ENCODE measurements around the gene PARN.

DNA sequence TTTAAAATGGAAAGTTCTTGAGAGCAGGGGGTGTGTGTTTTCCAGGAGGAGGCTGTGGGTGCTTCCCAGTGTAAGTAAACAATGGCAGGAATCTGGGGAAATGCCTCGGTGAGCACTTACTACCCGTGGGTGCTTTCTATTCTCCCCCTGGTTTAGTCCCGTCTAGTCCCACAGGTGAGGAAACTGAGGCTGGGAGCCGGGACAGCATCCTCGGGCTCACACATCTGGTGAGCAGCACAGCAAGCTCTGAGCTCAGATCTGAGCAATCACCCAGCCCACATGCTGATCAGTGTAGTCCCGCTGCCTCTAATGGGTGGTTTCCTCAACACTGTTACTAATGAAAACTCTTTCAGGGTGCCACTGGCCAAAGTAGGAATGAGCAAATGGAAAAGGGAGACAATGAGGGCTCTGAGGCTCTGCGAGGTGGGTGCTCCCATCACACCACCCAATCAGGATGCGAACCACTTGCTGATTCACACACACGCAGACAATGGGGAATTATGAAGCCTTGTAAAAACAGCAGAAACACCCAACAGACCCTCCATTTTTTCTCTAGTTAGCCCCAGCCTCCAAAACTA lies 202.6 kb downstream of the PARN start:
- TF ChIP-seq POLR2A (IDR thresholded peaks at IDR 0.05) (no peak), EP300 (IDR thresholded peaks at IDR 0.05) (no peak)
- TF ChIP-seq, protein P1, sequence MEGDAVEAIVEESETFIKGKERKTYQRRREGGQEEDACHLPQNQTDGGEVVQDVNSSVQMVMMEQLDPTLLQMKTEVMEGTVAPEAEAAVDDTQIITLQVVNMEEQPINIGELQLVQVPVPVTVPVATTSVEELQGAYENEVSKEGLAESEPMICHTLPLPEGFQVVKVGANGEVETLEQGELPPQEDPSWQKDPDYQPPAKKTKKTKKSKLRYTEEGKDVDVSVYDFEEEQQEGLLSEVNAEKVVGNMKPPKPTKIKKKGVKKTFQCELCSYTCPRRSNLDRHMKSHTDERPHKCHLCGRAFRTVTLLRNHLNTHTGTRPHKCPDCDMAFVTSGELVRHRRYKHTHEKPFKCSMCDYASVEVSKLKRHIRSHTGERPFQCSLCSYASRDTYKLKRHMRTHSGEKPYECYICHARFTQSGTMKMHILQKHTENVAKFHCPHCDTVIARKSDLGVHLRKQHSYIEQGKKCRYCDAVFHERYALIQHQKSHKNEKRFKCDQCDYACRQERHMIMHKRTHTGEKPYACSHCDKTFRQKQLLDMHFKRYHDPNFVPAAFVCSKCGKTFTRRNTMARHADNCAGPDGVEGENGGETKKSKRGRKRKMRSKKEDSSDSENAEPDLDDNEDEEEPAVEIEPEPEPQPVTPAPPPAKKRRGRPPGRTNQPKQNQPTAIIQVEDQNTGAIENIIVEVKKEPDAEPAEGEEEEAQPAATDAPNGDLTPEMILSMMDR (IDR thresholded peaks at IDR 0.05) = no peak

Data from stomach (tissue), 4 donors.